ENCODE results near the gene MAB21L4. TPM values are rescaled to one million over a fixed set of nuclear protein-coding genes. Genes with fewer than 3 reads are reported as not detected.

MAB21L4 gene
- polyA plus RNA-seq, 1 of the 3 experiments (the other 2 are of a cell fraction), result not detected

DNA sequence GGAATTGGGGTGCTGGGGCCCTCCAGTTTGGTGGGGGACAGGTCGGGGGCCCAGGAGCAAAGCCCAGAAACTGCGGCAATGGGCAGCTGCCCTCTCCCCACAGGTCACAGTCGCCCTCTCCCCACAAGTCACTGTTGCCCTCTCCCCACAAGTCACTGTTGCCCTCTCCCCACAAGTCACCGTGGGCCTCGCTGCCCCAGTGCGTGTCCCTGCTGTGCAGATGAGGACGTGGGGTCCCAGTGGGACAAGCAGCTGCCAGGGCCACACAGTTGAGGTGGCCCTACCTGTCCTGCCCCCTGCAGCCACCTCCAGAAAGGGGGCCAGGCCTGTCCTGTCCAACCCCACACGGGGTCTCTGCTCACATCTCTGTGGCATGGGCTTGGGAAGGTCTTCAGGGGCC, 40.3 kb downstream of the MAB21L4 start:
- no peaks in the 10 kb centered on the region for H3F3A ChIP-seq (replicated peaks; ENCODE audit: insufficient read depth)
- no peaks in the 10 kb centered on the region for H3K9me2 ChIP-seq
- H3K9ac ChIP-seq, result no peak overlapping the region
- H3K79me2 ChIP-seq (ENCODE audit: insufficient read depth), result no peaks in the 10 kb centered on the region
- ChIA-PET POLR2A (no interaction called here), CTCF (no interaction called here)
- H3K36me3 ChIP-seq (replicated peaks in 1 of 2; ENCODE audit: control insufficient read depth in 1 of 2, insufficient read depth in 2 of 2, low read length in 1 of 2), result no peaks in the 10 kb centered on the region
- no peak overlapping the region for H3K27ac ChIP-seq (ENCODE audit: low read depth in 2 of 2, low read length in 1 of 2)
- no peaks in the 10 kb centered on the region for H4K20me1 ChIP-seq (ENCODE audit: insufficient read depth)
- H3K27me3 ChIP-seq (ENCODE audit: insufficient read depth), result 0 out of 2 replicates have a peak, but pooled peaks cover under 1% of the 10 kb centered on the region
- H3K4me3 ChIP-seq (ENCODE audit: low read depth in 2 of 2, low read length in 1 of 2), result no peak overlapping the region
- no peak overlapping the region for H3K4me2 ChIP-seq
- TF ChIP-seq GABPA (IDR thresholded peaks at IDR 0.05; ENCODE audit: low read depth), result no peak
- TF ChIP-seq ELF1 (IDR thresholded peaks at IDR 0.05), result no peak
- no peak for TF ChIP-seq MEF2A (IDR thresholded peaks at IDR 0.05; ENCODE audit: borderline replicate concordance, low read depth)
- no peak for TF ChIP-seq RFX5 (IDR thresholded peaks at IDR 0.05; ENCODE audit: low read length)
- no peak for TF ChIP-seq JUND (IDR thresholded peaks at IDR 0.05)
- no peak for TF ChIP-seq MXI1 (IDR thresholded peaks at IDR 0.05; ENCODE audit: low read depth, low read length)
- WGBS (ENCODE audit: low lambda C conversion rate), result 80% methylated on average over 2 of the region's 8 CpGs
- no peaks in the 10 kb centered on the region for H3K9me3 ChIP-seq
- no peak overlapping the region for H2AFZ ChIP-seq (ENCODE audit: low read depth)
- no peak for DNase-seq
- no peaks in the 10 kb centered on the region for H3K4me1 ChIP-seq (ENCODE audit: control insufficient read depth in 1 of 2, insufficient read depth in 2 of 2, low read depth in 1 of 2, low read length in 1 of 2)

- DNase-seq, result no peak
- no peaks in the 10 kb centered on the region for H3K4me1 ChIP-seq (ENCODE audit: control insufficient read depth in 1 of 2, insufficient read depth in 2 of 2, low read depth in 1 of 2, low read length in 1 of 2)
- WGBS (ENCODE audit: low lambda C conversion rate), result 74% methylated on average over 10 of the region's 15 CpGs
- H3K27me3 ChIP-seq (ENCODE audit: insufficient read depth), result no peaks in the 10 kb centered on the region
- no peaks in the 10 kb centered on the region for H3K9me2 ChIP-seq
- no peaks in the 10 kb centered on the region for H3K36me3 ChIP-seq (replicated peaks in 1 of 2; ENCODE audit: control insufficient read depth in 1 of 2, insufficient read depth in 2 of 2, low read length in 1 of 2)
- POLR2A ChIA-PET, result no interaction called here
- H2AFZ ChIP-seq (ENCODE audit: low read depth), result no peak overlapping the region
- TF ChIP-seq FOSL2 (IDR thresholded peaks at IDR 0.05; ENCODE audit: borderline replicate concordance, low read depth) (no peak), SMC3 (IDR thresholded peaks at IDR 0.05; ENCODE audit: low read depth, low read length) (no peak), TEAD4 (IDR thresholded peaks at IDR 0.05; ENCODE audit: borderline replicate concordance, insufficient read depth) (no peak), FOXM1 (IDR thresholded peaks at IDR 0.05; ENCODE audit: low read depth) (no peak), EP300 (IDR thresholded peaks at IDR 0.05; ENCODE audit: borderline replicate concordance in 1 of 2, low read depth in 1 of 2, low read length in 1 of 2) (no peak), IRF3 (IDR thresholded peaks at IDR 0.05; ENCODE audit: low read depth, low read length) (no peak), ELF1 (IDR thresholded peaks at IDR 0.05) (no peak), GATA2 (CRISPR knock-in tag; IDR thresholded peaks at IDR 0.05) (no peak), JUND (IDR thresholded peaks at IDR 0.05) (no peak), NFIC (IDR thresholded peaks at IDR 0.05; ENCODE audit: borderline replicate concordance) (no peak), SIN3A (IDR thresholded peaks at IDR 0.05; ENCODE audit: borderline replicate concordance, low read depth, low read length) (no peak), NRF1 (IDR thresholded peaks at IDR 0.05; ENCODE audit: low read depth, low read length) (no peak), CHD2 (IDR thresholded peaks at IDR 0.05; ENCODE audit: low read length, partially characterized antibody) (no peak), TAF1 (IDR thresholded peaks at IDR 0.05; ENCODE audit: borderline replicate concordance, low read depth, low read length) (no peak), MXI1 (IDR thresholded peaks at IDR 0.05; ENCODE audit: low read depth, low read length) (no peak), MAX (IDR thresholded peaks at IDR 0.05; ENCODE audit: low read depth) (no peak), POLR2AphosphoS5 (IDR thresholded peaks at IDR 0.05; ENCODE audit: low read depth, low read length) (no peak)
- TF ChIP-seq, protein P1, sequence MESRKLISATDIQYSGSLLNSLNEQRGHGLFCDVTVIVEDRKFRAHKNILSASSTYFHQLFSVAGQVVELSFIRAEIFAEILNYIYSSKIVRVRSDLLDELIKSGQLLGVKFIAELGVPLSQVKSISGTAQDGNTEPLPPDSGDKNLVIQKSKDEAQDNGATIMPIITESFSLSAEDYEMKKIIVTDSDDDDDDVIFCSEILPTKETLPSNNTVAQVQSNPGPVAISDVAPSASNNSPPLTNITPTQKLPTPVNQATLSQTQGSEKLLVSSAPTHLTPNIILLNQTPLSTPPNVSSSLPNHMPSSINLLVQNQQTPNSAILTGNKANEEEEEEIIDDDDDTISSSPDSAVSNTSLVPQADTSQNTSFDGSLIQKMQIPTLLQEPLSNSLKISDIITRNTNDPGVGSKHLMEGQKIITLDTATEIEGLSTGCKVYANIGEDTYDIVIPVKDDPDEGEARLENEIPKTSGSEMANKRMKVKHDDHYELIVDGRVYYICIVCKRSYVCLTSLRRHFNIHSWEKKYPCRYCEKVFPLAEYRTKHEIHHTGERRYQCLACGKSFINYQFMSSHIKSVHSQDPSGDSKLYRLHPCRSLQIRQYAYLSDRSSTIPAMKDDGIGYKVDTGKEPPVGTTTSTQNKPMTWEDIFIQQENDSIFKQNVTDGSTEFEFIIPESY (IDR thresholded peaks at IDR 0.05; ENCODE audit: borderline replicate concordance, low read depth), result no peak
- no peaks in the 10 kb centered on the region for H4K20me1 ChIP-seq (ENCODE audit: insufficient read depth)
- no peaks in the 10 kb centered on the region for H3F3A ChIP-seq (replicated peaks; ENCODE audit: insufficient read depth)
- H3K4me3 ChIP-seq (ENCODE audit: low read depth in 2 of 2, low read length in 1 of 2), result no peak overlapping the region
- H3K79me2 ChIP-seq (ENCODE audit: insufficient read depth), result no peaks in the 10 kb centered on the region
- no peaks in the 10 kb centered on the region for H3K9me3 ChIP-seq
- no peak overlapping the region for H3K27ac ChIP-seq (ENCODE audit: low read depth in 2 of 2, low read length in 1 of 2)
- no peak overlapping the region for H3K4me2 ChIP-seq
- H3K9ac ChIP-seq, result no peak overlapping the region
- CTCF ChIA-PET, result interaction anchor here (0.8 to 6.4 kb wide), 4 partner anchors 14 to 61 kb away, joined by 3 to 71 read pairs (median 21); no protein-coding TSS in a partner anchor
These were observed 43.2 kb downstream of the MAB21L4 start for GRCh38 chr2:240852671-240853314.
